Fibroblast of the aortic adventitia (primary cell): ENCODE measurements around the gene KLB. TPM values are rescaled to one million over a fixed set of nuclear protein-coding genes. Genes with fewer than 3 reads are reported as not detected.

Experiments
- DNase-seq: peaks from one replicate; pipeline ENCODE4 v3.0.0-alpha.2; 2010; ENCODE audit warnings: low read depth
- H3K4me3 ChIP-seq: 2 replicates; pipeline ENCODE4 v1.5.1; 2011; ENCODE audit warnings: low read depth, mild to moderate bottlenecking, control low read depth, low read length, moderate library complexity
- total RNA-seq: library from RNA; depleted of rRNA; stranded (reverse); fragments of >200 nt; gene quantifications from 2 replicates; pipeline ENCODE4 v1.2.3, GENCODE V29; 2012; ENCODE audit warnings: low replicate concordance
- TF ChIP-seq, protein P1 (sequence below): IDR thresholded peaks from 2 replicates; pipeline ENCODE4 v1.5.1; 2011; ENCODE audit warnings: mild to moderate bottlenecking, low read length, control low read depth, inconsistent platforms; ENCODE audit not compliant: insufficient read depth

The KLB gene
- total RNA-seq, 1 donor: under 0.01 TPM

DNA sequence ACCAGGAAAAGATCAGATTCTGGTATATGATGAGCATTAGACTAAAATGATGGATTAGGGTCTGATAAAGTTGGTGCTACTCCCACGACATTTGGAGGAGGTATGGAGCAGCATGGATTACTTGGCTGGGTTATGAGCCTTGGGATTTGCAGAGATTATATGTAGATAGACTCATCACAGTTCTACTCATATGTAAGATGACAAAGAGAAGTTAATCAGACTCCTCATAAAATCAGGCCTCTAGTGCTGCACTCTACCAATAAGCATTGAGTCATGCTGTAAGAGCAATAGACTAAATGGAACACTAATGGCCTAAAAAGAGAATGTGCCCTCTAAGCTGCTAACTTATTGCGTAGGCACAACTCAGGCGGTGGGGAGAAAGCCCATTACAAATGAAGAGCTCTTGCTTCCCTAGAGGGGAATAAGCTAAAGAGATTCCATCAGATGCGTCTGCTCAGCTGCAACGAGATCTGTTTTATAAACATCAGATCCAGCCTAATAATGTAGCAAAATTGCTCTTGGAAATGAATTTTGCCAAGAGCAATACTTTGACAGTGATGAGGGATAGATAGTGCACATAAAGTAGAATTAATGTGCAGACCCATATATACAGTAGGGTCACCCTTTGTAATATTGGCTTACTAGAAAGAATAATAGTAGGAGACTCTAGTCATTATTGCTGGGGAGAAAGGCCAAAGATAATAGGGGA is 69.6 kb downstream of the KLB start:
- H3K4me3 ChIP-seq: no peak overlapping the region
- TF ChIP-seq, protein P1, sequence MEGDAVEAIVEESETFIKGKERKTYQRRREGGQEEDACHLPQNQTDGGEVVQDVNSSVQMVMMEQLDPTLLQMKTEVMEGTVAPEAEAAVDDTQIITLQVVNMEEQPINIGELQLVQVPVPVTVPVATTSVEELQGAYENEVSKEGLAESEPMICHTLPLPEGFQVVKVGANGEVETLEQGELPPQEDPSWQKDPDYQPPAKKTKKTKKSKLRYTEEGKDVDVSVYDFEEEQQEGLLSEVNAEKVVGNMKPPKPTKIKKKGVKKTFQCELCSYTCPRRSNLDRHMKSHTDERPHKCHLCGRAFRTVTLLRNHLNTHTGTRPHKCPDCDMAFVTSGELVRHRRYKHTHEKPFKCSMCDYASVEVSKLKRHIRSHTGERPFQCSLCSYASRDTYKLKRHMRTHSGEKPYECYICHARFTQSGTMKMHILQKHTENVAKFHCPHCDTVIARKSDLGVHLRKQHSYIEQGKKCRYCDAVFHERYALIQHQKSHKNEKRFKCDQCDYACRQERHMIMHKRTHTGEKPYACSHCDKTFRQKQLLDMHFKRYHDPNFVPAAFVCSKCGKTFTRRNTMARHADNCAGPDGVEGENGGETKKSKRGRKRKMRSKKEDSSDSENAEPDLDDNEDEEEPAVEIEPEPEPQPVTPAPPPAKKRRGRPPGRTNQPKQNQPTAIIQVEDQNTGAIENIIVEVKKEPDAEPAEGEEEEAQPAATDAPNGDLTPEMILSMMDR: no peak
- DNase-seq: no peak

DNA sequence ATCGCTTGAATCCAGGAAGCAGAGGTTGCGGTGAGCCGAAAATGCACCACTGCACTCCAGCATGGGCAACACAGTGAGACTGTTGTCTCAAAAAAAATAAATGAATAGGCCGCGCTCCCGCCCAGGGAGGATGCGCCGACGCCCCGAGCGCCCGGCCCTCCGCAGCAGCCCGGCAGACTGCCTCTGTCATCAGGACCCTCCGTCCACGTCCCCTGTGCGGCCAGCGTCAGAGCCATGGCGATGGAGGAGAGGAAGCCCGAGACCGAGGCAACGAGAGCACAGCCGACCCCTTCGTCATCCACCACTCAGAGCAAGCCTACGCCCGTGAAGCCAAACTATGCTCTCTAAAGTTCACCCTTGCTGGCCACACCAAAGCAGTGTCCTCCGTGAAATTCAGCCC is 73.5 kb downstream of the KLB start:
- TF ChIP-seq, protein P1: no peak
- H3K4me3 ChIP-seq: no peak overlapping the region
- DNase-seq: no peak

DNA sequence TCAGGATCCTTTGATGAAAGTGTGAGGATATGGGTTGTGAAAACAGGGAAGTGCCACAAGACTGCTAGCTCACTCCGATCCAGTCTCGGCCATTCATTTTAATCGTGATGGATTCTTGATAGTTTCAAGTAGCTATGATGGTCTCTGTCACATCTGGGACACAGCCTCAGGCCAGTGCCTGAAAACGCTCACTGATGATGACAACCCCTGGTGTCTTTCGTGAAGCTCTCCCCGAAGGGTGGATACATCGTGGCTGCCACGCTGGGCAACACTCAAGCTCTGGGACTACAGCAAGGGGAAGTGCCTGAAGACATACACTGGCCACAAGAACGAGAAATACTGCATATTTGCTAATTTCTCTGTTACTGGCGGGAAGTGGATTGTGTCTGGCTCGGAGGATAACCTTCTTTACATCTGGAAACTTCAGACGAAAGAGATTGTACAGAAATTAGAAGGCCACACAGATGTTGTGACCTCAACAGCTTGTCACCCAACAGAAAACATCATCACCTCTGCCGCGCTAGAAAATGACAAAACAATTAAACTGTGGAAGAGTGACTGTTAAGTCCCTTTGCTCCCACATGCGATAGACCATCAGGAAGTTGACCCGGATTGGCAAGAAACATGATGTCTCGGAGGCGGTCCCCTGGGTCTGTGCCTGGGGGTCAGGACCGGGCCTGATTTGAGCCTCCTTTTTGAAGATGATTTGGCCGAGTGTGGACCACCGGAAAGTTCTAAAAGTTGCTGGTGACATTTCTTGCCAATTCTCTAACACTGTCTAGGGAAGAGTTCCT is 74.4 kb downstream of the KLB start:
- TF ChIP-seq, protein P1: no peak
- DNase-seq: no peak
- H3K4me3 ChIP-seq: no peak overlapping the region

DNA sequence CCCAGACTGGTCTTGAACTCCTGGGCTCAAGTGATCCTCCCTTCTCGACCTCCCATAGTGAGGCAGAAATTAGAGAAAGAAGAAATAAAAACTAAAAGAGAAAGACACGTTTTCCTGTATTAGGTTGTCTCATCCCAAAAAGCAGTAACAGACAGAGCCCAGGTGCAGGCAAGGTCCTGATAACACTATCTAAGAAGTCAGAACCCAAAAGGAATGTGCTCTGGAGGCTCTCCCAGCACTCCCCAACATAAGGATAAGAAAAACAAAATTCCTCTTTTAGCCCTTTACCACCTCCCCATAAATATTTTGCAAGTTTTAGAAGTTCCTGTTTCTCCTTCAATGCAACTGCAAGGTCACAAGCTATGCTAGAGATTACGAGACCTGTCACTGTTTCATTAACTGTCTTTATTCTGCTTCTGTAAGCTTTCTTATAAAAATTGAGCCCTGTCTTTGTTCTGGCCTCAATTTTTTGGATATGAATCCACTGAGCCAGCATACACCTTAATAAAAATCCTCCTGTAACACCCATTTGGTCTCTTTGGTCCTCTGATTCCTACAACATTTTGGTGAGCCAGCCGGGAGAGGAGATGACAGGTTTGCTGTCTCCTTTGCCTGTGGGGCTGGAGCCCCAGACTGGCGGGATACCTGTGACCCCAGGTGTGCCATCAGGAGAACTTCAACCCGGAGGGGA is 78.0 kb downstream of the KLB start:
- DNase-seq: no peak

DNA sequence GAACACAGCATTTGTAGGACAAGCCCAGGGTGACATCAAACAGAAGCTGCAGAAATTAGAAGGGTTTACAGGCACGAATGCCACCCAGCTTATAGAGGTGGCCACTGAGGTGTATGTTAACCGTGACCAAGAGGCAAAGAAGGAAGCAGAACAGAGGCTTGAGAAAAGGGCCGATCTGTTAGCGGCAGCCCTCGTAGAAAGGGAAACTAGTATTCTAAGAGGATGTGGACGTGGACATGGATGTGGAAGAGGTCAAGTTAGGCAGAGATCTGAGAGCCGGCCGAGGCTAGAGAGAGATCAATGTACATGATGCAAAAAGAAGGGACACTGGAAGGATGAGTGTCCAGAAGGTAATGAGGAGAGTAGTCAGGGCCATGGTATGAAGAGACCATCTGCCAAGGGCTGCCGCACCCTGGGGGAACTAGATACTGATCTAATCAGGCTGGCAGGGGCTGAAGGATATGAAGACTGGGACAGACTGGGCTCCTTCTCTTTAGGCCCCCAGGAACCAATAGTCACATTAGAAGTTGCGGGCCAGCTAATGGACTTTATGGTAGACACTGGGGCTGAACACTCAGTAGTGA is 79.6 kb downstream of the KLB start:
- H3K4me3 ChIP-seq: no peak overlapping the region
- TF ChIP-seq, protein P1: no peak
- DNase-seq: no peak

More for the DNA sequence above, 78.0 kb downstream of the KLB start:
- H3K4me3 ChIP-seq: no peak overlapping the region
- TF ChIP-seq, protein P1: no peak

DNA sequence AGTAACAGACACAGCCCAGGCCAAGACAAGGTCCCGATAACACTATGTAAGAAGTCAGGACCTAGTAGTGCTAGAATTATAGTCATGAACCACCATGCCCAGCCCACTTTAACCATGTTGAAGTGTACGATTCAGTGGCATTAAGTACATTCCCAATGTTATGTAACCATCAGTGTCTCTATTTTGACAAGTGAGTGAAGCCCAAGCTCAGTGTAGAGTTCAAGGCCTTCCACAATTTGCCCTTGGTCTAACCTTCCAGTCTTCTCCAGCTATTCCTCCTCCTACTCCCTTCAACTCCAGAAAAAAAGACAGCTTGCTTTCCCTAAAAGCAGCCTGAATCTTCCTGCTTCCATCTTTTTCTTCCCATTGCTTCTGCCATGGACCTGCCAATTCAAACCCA is 83.6 kb downstream of the KLB start:
- TF ChIP-seq, protein P1: no peak
- no peak for DNase-seq
- H3K4me3 ChIP-seq: no peak overlapping the region
